Calu3 (cell line): Measurements from ENCODE around the gene CHI3L1. TPM values are rescaled to one million over a fixed set of nuclear protein-coding genes. Genes with fewer than 3 reads are reported as not detected.

Source experiments
- BruUV-seq: library from RNA; stranded (reverse); fragments of 400-500 nt; replicated peaks from 2 replicates; lab custom pipeline; 2021; lab: Mats Ljungman, UMichigan
- CTCF ChIA-PET: fragments of 300-600 bp; sonication (Branson Sonifier 250); formaldehyde crosslinking; loops from one replicate; lab custom pipeline; 2022; ENCODE audit warnings: antibody characterized with exemption; lab: Charles Lee
- DNase-seq: peaks from one replicate; pipeline ENCODE4 v3.0.0; 2022
- H3K27ac Mint-ChIP-seq: one replicate; pipeline ENCODE4 v1.8.0; 2022; ENCODE audit warnings: mixed read lengths; ENCODE audit not compliant: unreplicated experiment
- H3K27me3 Mint-ChIP-seq: one replicate; pipeline ENCODE4 v1.8.0; 2022; ENCODE audit warnings: mixed read lengths; ENCODE audit not compliant: unreplicated experiment
- H3K36me3 Mint-ChIP-seq: one replicate; pipeline ENCODE4 v1.8.0; 2022; ENCODE audit warnings: mild to moderate bottlenecking, moderate library complexity, mixed read lengths; ENCODE audit not compliant: insufficient read depth, unreplicated experiment
- H3K4me1 Mint-ChIP-seq: one replicate; pipeline ENCODE4 v1.8.0; 2022; ENCODE audit warnings: mild to moderate bottlenecking, low read depth, mixed read lengths; ENCODE audit not compliant: unreplicated experiment
- H3K4me3 Mint-ChIP-seq: one replicate; pipeline ENCODE4 v1.8.0; 2022; ENCODE audit warnings: mild to moderate bottlenecking, low read depth, moderate library complexity, mixed read lengths; ENCODE audit not compliant: unreplicated experiment
- H3K9me3 Mint-ChIP-seq: one replicate; pipeline ENCODE4 v1.8.0; 2022; ENCODE audit warnings: low read depth, mixed read lengths; ENCODE audit not compliant: unreplicated experiment
- intact Hi-C: fragments of 100-400 bp; cut with micrococcal nuclease; formaldehyde crosslinking; loops from one replicate; pipeline ENCODE4 v1.10.0; 2022; ENCODE audit not compliant: unreplicated experiment
- total RNA-seq: library from RNA; stranded (reverse); gene quantifications from 2 replicates; pipeline ENCODE4 v1.2.3, GENCODE V29; 2022
- TF ChIP-seq, protein P1 (sequence below): fragments of 200-600 bp; IDR thresholded peaks from one replicate; pipeline ENCODE4 v1.8.0; 2022; ENCODE audit warnings: antibody characterized with exemption; ENCODE audit not compliant: unreplicated experiment

CHI3L1 gene
- total RNA-seq, 1 experiment from 2014 or later, result not detected

DNA sequence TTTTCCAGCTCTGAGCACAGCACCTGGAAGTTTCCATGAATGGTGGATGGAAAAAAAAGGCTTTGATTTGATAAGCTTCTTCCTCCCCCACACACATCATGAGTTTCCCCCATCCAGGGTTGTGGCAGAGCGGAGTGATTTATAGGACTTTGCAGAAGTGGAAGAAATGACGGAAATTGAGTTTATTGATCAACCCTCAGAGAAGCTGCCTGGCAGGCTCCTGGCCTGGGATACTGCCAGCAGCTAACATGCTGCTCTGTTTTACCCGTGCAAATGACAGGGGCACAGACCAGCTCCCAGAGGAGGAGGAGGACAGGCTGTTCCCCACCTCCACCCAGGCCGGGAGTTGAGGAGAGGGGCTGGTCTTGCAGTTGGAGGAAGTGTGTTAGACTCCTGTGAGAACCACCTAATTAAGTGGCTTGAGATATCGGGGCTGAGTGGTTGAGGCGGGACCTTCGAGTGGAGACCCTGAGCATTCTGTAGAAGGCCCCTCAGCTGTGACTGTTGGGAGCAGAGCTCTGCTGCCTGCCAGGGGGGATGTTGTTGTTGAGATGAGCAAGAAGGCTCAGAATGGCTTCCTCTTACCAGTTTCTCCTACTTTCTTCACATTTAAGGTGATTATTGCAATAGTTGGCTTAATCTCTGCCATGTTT, 37.2 kb downstream of the CHI3L1 start:
- TF ChIP-seq, protein P1, sequence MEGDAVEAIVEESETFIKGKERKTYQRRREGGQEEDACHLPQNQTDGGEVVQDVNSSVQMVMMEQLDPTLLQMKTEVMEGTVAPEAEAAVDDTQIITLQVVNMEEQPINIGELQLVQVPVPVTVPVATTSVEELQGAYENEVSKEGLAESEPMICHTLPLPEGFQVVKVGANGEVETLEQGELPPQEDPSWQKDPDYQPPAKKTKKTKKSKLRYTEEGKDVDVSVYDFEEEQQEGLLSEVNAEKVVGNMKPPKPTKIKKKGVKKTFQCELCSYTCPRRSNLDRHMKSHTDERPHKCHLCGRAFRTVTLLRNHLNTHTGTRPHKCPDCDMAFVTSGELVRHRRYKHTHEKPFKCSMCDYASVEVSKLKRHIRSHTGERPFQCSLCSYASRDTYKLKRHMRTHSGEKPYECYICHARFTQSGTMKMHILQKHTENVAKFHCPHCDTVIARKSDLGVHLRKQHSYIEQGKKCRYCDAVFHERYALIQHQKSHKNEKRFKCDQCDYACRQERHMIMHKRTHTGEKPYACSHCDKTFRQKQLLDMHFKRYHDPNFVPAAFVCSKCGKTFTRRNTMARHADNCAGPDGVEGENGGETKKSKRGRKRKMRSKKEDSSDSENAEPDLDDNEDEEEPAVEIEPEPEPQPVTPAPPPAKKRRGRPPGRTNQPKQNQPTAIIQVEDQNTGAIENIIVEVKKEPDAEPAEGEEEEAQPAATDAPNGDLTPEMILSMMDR, result no peak
- Mint-ChIP-seq H3K36me3 (no peaks in the 10 kb centered on the region), H3K9me3 (no peaks in the 10 kb centered on the region), H3K4me1 (peaks cover 9% of the 10 kb centered on the region), H3K27me3 (peaks cover 44% of the 10 kb centered on the region), H3K4me3 (no peak overlapping the region), H3K27ac (no peak overlapping the region)
- no peak for DNase-seq
- CTCF ChIA-PET, result interaction anchor here (0.7 to 1.2 kb wide), 3 partner anchors 21 to 32 kb away, joined by 3 read pairs; no protein-coding TSS in a partner anchor
- intact Hi-C loops, result no loop called here
- no TSS peak for BruUV-seq

DNA sequence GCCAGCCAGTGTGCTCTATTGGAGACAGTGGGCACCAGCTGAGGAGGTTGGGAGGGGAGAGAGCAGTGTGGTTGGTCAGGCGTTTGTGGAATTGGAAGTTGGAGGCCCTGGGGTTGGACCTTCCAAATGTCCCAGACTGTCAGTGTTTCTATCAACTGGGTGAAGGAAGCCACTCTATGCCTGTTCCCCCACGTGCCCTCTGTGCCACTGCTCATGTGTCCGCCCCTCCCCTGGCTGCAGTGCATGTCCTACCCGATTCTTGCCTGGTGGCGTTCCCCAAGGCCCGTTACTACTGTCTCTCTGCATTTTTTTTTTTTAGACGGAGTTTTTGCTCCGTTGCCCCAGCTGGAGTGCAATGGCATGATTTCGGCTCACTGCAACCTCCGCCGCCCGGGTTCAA, 37.9 kb downstream of the CHI3L1 start:
- peaks cover 44% of the 10 kb centered on the region for H3K27me3 Mint-ChIP-seq
- intact Hi-C loops, result no loop called here
- H3K27ac Mint-ChIP-seq, result no peak overlapping the region
- BruUV-seq, result no TSS peak
- H3K9me3 Mint-ChIP-seq, result no peaks in the 10 kb centered on the region
- H3K36me3 Mint-ChIP-seq, result no peaks in the 10 kb centered on the region
- peaks cover 16% of the 10 kb centered on the region for H3K4me1 Mint-ChIP-seq
- CTCF ChIA-PET, result interaction anchor here (0.7 to 1.3 kb wide), 7 partner anchors 8 to 31 kb away, joined by 3 to 5 read pairs (median 3); no protein-coding TSS in a partner anchor
- DNase-seq, result no peak
- no peak overlapping the region for H3K4me3 Mint-ChIP-seq
- TF ChIP-seq, protein P1, result no peak

DNA sequence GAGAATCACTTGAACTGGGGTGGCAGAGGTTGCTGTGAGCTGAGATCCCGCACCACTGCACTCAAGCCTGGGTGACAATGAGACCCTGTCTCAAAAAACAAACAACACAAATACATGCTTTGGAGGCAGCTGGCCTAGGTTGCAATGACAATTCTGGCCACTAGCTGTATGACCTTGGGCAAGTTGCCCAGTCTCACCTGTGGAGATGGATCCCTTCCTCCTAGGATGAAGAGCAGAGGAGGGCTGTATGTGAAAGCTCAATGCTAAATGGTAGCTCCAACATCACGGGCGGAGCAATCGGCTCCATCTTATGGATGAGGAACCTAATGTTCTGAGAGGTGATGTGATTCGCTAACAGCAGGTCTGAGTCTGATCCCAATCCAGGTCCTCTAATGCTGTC, 38.4 kb downstream of the CHI3L1 start:
- intact Hi-C loops, result no loop called here
- no peaks in the 10 kb centered on the region for H3K36me3 Mint-ChIP-seq
- H3K4me3 Mint-ChIP-seq, result no peak overlapping the region
- H3K4me1 Mint-ChIP-seq, result peaks cover 18% of the 10 kb centered on the region
- DNase-seq, result peak; percentile 54
- TF ChIP-seq, protein P1, result peak; percentile 59
- no TSS peak for BruUV-seq
- H3K27me3 Mint-ChIP-seq, result peaks cover 44% of the 10 kb centered on the region
- no peaks in the 10 kb centered on the region for H3K9me3 Mint-ChIP-seq
- CTCF ChIA-PET, result interaction anchor here (0.8 to 1.4 kb wide), 6 partner anchors 9 to 29 kb away, joined by 3 to 5 read pairs (median 3); no protein-coding TSS in a partner anchor
- no peak overlapping the region for H3K27ac Mint-ChIP-seq

DNA sequence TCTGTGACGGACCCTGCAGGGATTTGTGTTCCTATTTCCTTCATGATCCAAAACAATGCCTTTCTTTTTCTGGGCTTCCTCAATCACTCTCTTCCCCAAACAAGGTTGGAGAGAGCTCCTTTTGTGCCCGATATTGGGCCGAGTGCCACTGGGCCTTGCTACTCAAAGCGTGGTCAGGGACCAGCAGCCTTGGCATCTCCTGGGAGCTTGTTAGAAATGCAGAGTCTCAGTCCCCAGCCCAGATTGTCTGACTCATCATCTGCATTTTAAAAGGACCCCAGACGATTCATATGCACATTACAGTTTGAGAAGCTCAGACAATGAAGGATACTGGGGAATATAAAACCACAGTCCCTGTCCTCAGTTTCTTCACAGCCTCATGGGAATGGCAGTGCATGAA, 39.1 kb downstream of the CHI3L1 start:
- H3K4me1 Mint-ChIP-seq, result peaks cover 18% of the 10 kb centered on the region
- TF ChIP-seq, protein P1, result no peak
- intact Hi-C loops, result no loop called here
- peaks cover 42% of the 10 kb centered on the region for H3K27me3 Mint-ChIP-seq
- no peaks in the 10 kb centered on the region for H3K9me3 Mint-ChIP-seq
- no peak overlapping the region for H3K27ac Mint-ChIP-seq
- no peak for DNase-seq
- no TSS peak for BruUV-seq
- no peak overlapping the region for H3K4me3 Mint-ChIP-seq
- no peaks in the 10 kb centered on the region for H3K36me3 Mint-ChIP-seq
- CTCF ChIA-PET, result interaction anchor here (1.1 to 1.4 kb wide), 3 partner anchors 10 to 19 kb away, joined by 3 read pairs; no protein-coding TSS in a partner anchor
